Inflammatory macrophage (primary cell): ENCODE measurements around the gene SEMA5B.
A peak's percentile ranks its signal among the peaks of the same experiment; 100 is the strongest.

ENCODE experiments used
- DNase-seq, 2 donors: peaks; one replicate each; pipeline ENCODE4 v3.0.0-alpha.2; 2020 to 2022
- total RNA-seq, 18 experiments: gene quantifications; one replicate each; lab custom pipeline; 2026; ENCODE audit warnings: mixed read lengths in 6 of 18, inconsistent platforms in 2 of 18; lab: John Stamatoyannopoulos, UW

SEMA5B gene, protein sequence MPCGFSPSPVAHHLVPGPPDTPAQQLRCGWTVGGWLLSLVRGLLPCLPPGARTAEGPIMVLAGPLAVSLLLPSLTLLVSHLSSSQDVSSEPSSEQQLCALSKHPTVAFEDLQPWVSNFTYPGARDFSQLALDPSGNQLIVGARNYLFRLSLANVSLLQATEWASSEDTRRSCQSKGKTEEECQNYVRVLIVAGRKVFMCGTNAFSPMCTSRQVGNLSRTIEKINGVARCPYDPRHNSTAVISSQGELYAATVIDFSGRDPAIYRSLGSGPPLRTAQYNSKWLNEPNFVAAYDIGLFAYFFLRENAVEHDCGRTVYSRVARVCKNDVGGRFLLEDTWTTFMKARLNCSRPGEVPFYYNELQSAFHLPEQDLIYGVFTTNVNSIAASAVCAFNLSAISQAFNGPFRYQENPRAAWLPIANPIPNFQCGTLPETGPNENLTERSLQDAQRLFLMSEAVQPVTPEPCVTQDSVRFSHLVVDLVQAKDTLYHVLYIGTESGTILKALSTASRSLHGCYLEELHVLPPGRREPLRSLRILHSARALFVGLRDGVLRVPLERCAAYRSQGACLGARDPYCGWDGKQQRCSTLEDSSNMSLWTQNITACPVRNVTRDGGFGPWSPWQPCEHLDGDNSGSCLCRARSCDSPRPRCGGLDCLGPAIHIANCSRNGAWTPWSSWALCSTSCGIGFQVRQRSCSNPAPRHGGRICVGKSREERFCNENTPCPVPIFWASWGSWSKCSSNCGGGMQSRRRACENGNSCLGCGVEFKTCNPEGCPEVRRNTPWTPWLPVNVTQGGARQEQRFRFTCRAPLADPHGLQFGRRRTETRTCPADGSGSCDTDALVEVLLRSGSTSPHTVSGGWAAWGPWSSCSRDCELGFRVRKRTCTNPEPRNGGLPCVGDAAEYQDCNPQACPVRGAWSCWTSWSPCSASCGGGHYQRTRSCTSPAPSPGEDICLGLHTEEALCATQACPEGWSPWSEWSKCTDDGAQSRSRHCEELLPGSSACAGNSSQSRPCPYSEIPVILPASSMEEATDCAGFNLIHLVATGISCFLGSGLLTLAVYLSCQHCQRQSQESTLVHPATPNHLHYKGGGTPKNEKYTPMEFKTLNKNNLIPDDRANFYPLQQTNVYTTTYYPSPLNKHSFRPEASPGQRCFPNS
- 0 to 0.49 (median 0.10) reads per million in 18 experiments for total RNA-seq

DNA sequence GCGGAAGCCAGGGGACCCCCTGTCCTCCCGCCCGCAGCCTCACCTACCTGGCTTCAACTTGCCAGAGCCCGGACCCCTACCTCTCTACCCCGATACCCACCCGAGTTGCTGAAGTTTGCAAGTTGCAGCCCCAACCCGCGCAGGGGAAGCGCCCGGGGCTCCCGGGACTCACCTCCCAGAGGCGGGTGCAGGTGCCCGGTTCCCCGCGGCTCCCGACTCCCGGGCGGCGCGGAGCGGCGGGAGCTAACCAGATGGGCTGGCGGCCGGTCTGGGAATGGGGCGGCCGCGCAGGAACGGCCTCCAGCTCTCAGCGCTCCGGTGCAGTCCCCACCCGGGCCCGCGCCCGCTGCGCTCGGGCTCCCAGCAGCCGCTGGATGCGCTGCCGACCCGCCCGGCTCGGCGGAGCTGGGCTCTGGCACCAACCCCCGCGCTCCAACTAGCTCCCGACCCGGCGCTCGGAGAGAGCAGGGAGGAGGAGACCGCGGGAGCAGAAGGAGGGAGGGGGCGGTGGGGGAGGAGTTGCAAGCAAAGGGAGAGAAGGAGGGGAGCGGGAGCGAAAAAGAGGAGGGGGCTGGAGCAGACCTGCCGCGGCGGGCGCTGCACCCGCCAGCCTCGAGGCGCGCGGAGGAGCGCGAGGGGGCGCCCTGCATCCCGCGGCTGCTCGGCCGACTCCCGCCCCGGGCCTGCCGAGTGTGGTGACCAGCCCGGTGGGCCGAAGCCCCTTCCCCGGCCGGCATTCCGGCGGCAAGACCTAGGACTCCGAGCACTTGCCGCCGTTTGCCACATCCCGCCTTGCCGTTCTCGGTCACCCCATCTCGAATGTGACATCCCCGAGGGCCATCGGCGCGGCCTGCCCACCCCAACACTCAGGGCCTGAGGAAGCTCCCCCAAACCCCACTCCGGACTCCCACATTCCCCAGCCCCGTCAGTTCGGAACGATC, at the start of gene SEMA5B:
SEMA5B (minus strand) TSS at position 472 of the 941 bp plus-strand sequence. CDS start 66,500 bp downstream, outside the sequence.
- DNase-seq: peak in 1 of 2 donors; percentile 15

DNA sequence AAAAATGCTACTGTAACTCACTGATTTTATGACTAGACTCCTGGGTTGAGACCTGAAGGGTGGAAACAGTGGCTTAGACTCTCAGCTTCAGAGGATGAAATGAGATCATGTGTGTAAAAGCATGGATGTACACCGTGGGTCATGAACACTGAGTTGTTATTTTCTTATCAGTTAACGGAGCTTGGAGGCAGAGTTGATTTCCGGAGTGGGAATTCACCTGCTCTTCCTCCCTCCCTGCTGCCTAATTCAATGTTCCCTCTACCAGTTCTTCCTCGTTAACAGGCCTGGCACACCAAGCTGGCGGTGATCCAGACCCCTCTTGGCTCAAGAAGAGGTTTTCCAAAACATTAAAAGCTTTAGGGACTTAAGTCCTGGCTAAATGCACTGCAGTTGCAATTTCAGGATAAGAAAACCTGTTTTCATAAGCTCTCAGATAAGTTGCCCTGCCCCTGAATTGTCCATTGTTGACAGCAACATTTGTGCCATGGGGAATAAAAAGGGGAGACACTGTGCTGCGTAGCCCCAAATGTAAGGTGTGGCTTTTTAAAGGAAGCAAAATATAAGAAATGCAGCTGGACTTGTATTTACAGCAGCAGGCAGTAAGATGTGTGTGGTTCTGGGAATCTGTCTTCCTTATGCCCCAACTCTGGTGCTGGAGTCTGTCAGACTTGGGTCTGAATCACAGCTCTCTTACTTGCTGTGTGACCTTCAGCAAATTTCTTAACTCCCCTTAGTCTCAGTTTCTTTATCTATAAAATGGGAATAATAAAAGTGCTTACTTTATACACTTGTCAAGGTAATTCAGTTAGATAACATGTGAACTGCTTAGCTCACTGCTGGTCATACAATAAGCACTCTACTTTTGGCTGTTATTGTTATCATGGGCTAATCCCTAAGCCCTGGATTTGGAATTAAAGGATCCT, 49.2 kb upstream of the SEMA5B start:
- DNase-seq: no peak

DNA sequence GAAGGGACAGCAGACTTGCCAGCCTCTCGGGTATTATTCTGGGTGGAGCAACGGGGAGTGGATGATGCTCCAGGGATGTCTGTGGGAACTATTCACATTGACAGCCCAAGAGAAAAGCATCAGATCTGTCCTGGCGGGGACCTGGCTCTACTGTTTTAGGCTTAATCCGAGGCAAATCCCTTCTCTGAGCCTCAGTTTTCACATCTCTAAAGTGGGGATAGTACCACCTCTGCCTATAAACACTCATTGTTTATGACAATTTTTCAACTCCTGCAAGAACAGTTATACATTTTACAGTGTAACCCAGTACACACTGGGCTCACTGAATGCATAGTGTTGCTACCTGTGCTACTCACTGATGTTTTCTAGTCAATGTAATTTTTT, 48.5 kb upstream of the SEMA5B start:
- DNase-seq: no peak

DNA sequence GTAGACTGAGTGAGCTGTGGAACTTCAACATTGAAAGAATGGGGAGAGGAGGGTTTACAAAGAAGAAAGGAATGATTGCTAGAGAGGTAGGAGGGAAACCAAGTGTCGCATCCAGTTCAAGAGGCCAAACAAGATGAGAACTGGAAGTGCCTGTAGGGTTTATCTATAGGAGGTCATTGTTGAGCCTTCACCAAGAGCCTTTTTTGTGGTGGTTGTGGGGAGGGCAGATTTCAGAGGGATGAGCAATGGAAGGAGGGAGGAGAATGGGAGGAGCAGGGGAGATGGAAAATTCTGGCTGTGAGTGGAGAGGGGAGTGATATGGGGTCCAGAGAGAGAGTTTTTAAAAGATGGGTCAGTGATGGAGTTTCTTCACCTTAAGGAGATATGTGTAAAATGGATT, 47.8 kb upstream of the SEMA5B start:
- DNase-seq: no peak

- no peak for DNase-seq
These were observed 45.0 kb upstream of the SEMA5B start for GRCh38 chr3:123072564-123072963.

DNA sequence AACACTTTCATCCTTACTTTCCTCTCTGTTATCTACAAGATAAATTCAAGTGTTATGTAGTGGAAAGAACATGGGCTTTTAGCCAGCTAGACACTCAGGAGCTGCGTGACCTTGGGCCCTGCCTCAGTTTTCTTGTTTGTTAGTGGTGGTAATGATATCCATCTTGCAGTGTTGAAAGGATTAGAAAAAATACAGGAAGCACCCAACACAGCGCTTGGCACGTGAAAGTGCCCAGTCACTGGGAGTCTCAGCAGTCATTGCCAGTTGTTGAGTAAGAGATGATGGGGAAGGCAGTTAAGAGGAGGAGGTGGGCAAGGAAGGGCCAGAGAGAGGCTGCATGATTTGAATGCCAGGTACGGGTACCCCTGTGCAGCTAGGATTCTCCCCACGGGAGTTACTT, 44.6 kb upstream of the SEMA5B start:
- peak; percentile 47 to 62 for DNase-seq

GRCh38 chr3:123071581-123071980, 44.0 kb upstream of the SEMA5B start:
- DNase-seq: no peak

DNA sequence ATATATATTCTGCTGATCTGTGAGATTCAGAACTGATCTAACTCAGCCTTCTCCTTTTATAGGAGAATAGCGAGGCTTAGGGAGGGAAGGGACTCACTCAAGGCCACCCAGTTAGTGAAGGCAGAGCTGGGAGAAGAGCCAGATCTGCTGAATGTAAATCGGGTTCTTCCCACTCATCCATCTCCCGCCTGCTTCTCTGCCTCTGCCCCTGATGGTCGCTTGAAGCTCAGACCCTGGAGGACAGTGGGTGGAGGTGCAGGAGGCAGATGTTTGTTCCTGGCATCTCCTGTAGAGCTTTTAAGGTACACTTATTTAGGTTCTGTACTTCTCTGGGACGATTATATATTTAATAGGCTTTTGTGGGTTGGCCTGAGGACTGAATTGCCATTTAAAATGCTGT, 43.6 kb upstream of the SEMA5B start:
- no peak for DNase-seq

DNA sequence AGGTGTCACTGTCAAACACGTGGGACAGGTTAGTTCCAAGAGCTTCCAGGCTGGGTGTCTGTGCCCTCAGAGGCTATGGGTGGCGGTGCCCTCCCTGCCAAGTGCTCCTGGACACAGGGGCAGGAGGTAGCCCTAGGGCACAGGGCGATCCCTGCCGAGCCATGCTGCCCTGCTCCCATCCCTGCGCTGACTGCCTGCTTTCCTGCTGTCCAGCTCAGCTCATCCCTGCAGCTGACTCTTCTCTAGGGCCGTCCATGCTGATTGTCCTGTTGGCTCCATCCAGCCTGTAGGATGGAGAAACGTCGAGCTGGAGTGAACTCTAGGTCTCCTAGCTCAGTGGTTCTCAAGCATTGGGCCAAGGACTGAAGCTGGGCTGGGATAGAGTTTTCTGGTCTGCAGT, 42.9 kb upstream of the SEMA5B start:
- DNase-seq: no peak

DNA sequence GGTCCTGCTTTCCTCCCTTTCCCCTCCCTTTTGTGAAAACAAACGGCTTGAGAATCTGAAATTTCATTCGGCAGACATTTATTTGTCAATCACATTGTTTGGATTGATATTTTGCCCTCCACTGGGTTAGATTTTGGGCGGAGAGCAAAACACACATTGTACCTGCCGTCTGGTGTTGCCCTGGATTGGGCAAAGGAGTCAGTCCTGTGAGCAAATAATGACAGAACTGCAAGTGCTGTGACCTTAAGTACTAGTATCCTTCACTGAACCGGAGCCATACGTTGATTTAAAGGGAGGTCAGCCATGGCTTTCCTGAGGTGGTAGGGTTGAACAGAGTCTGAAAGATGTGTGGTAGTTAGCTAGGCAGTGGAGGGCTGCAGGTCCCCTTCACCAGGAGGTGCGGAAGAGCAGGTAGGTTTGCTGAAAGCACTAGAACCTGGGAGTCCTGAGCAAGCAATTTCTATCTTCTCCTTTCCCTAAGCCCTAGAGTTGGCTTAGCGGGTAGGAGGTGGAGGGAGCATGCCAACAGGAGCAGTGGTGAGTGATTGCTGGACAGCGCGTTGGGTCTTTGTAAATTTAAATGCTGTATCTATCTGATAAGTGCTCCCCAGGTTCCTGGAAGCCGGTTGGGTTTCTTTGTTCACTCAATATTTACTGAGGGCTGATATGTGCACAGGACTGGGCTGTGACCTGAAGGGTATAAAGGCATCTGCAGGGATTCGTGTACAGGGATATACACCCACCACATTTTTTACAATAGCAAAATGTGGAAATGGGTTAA, 41.2 kb upstream of the SEMA5B start:
- no peak for DNase-seq

- DNase-seq: peak; percentile 9 to 12
These were observed 40.4 kb upstream of the SEMA5B start for GRCh38 chr3:123067689-123068600.

DNA sequence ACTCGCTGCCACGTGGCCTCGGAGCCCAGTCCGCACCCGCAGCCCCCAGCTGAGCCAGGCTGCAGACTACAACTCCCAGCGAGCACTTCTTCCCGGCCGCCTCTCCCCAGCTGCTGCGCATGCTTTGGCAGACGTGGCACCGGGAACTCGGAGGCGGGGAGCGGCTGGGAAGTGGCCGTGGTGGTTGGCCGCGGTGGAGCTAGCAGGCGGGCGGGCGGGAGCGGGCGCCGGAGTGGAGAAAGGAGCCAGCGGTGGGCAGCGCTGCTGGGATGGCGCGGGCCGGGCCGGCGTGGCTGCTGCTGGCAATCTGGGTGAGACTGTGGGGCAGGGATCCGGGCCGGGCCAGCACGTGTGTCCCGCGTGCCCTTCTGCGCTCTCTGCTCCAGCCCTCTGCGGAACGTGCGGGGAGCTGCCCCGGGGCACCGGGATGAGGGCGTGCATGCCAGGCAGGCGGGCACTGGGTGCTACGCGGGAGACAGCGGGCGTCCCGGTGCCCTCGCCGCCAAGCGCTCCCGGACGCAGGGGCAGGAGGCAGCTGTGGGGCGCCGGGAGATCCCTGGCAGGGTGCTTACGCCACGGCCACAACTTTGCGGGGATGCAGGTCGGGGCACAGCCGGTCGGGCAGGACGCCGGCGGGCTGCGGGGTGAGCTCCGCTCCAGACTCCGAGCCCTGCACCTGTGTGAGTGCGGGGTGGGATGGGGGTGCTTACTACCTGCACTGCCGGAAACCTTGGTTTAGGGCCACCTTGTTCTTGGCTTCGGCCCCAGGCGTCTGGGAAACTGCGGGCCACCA, 39.5 kb upstream of the SEMA5B start, which contains the start of gene PDIA5:
PDIA5 (plus strand) TSS at position 130 of the 793 bp plus-strand sequence; CDS start at position 270, 140 bp downstream.
- DNase-seq: peak; percentile 77 to 87

DNA sequence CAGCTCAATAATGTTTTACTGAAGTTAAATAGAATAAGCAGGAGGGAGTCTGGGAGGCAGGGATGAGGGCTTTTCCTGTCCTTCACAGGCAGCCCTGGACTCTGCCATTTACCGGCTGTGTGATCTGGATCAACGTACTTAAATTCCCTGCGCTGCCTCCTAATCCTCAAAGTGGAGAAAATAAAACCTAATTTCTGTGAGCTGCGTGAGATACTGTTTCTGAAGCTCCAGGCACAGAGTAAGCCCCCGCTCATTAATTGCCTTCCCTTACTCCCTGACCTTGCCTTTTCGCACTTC, 39.0 kb upstream of the SEMA5B start:
- DNase-seq: no peak

DNA sequence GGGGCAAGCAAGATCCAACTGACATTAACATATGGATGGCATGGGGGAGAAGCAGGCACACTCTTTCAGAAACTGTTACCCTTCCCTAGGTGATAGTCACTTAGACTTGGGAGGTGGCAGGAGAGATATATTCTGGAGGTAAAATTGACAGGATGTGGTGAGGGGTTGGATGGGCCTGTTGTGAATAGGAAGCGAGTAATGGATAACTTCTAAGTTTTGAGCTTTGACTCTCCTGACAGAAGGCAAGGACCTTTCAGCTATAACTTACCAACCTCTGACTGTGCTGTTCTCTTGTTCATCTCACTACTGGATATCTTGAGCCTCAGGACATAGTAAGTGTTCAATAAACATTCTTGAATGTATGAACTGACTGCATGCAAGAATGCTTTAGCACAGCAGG, 37.4 kb upstream of the SEMA5B start:
- no peak for DNase-seq

- no peak for DNase-seq
These were observed 36.9 kb upstream of the SEMA5B start for GRCh38 chr3:123064506-123064905.

DNA sequence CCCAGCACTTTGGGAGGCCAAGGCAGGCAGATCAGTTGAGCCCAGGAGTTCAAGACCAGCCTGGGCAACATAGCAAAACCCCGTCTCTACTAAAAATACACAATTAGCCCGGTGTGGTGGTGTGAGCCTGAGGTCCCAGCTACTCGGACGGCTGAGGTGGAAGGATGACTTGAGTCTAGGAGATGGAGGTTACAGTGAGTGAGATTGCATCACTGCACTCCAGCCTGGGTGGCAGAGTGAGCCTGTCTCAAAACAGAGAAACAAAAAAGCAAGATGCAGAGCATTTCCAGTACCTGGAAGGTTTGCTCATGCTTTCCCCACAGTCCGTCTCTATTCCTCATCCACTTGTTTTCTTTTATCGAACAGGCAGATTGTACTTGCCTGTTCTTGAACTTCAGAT, 35.5 kb upstream of the SEMA5B start:
- DNase-seq: no peak

DNA sequence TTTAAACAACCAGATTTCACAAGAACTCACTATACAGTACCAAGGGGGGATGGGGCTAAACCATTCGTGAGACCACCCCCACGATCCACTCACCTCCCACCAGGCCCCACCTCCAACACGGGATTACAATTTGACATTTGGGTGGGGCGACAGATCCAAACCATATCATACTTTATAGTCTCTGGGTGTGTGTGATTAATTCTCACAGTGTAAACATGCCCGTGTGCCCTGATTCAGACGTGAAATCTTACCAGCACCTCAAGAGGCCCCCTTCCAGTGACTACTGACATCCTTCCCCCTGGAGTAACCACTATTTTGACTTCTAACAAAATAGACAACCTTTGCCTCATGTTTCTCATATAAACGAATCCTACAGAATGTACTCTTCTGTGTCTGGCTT, 34.3 kb upstream of the SEMA5B start:
- DNase-seq: no peak

DNA sequence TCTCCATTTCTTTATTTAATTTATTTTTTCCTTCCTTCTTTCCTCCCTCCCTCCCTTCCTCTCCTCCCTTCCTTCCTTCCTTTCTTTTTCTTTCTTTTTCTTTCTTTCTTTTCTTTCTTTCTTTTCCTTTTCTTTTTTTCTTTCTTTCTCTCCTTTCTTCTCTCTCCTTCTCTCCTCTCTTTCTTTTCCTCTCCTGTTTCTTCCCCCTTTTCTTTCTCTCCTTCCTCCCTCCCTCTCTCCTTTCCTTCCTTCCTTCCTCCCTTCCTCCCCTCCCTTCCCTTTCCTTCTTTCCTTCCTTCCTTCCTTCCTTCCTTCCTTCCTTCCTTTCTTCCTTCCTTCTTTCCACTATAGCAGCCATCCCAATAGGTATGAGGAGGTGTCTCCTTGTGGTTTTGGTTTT, 32.5 kb upstream of the SEMA5B start:
- no peak for DNase-seq
